ENCODE data around the gene C1QB. TPM values are rescaled to one million over a fixed set of nuclear protein-coding genes. Genes with fewer than 3 reads are reported as not detected.

Gene C1QB
- total and polyA plus RNA-seq, 4 experiments from 2014 or later = 2.1 to 2.9 TPM; not detected in 2

DNA sequence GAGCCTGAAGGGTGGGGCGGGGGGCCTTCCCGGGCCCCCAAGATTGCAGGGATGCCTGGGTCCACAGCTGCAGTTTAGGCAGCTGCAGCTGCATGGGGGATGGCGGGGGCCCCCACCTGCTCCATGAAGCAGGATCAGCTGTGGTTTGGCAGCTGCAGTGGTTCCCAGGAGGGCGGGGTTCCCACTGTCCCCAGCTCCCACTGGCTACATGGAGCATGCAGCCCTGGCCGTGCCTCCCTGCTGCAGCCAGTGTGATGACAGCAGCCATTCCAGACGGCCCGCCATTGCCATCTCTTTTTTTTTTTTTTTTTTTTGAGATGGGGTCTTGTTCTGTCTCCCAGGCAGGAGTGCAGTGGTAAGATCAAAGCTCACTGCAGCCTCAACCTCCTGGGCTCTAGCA is 17.6 kb upstream of the C1QB start:
- intact Hi-C loops (cut with micrococcal nuclease) = no loop called here
- H3K4me3 ChIP-seq (ENCODE audit: low read length in 2 of 2) = no peak overlapping the region
- H3K36me3 ChIP-seq (ENCODE audit: insufficient read depth, low read length) = no peaks in the 10 kb centered on the region
- H3K9me3 ChIP-seq (ENCODE audit: control insufficient read depth in 1 of 2, low read length in 2 of 2) = no peaks in the 10 kb centered on the region
- Mint-ChIP-seq H3K4me1 (no peaks in the 10 kb centered on the region), H3K36me3 (no peaks in the 10 kb centered on the region), H3K4me3 (no peak overlapping the region), H3K27me3 (peaks cover 13 to 23% of the 10 kb centered on the region in 2 donors), H3K9me3 (no peaks in the 10 kb centered on the region), H3K27ac (no peak overlapping the region)
- H3K27ac ChIP-seq (ENCODE audit: low read depth, low read length) = no peak overlapping the region
- H3K4me1 ChIP-seq (ENCODE audit: insufficient read depth, low read length) = no peaks in the 10 kb centered on the region
- ChIA-PET POLR2A (ENCODE audit: partially characterized antibody) (no interaction called here), CTCF (ENCODE audit: partially characterized antibody) (no interaction called here)
- DNase-seq = no peak
- no peaks in the 10 kb centered on the region for H3K27me3 ChIP-seq (ENCODE audit: insufficient read depth, low read length)

DNA sequence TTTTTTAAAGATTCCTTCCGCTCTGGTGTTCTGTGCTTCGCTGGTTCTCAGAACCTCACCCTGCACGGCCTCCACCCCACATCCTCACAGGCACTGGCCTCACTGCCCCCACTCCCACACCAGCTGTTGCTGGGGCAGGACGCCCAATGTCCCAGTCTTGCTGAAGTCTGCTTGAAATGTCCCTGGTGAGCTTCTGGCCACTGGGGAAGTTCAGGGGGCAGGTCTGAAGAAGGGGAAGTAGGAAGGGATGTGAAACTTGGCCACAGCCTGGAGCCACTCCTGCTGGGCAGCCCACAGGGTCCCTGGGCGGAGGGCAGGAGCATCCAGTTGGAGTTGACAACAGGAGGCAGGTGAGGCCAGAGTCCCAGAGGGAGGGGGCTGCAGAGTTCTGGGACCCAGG is 16.7 kb upstream of the C1QB start, which contains the start of gene C1QA:
TSS of gene C1QA (plus strand) at position 276 of the 400 bp plus-strand sequence. CDS start 989 bp downstream, outside the sequence.
- no peak for DNase-seq
- Mint-ChIP-seq H3K4me1 (no peaks in the 10 kb centered on the region), H3K36me3 (no peaks in the 10 kb centered on the region), H3K27ac (no peak within 1 kb of the TSS), H3K4me3 (no peak within 1 kb of the TSS), H3K27me3 (peaks cover 16 to 23% of the 10 kb centered on the region in 2 donors), H3K9me3 (no peaks in the 10 kb centered on the region)
- H3K27me3 ChIP-seq (ENCODE audit: insufficient read depth, low read length) = no peaks in the 10 kb centered on the region
- no peaks in the 10 kb centered on the region for H3K36me3 ChIP-seq (ENCODE audit: insufficient read depth, low read length)
- H3K4me1 ChIP-seq (ENCODE audit: insufficient read depth, low read length) = no peaks in the 10 kb centered on the region
- no peak within 1 kb of the TSS for H3K4me3 ChIP-seq (ENCODE audit: low read length in 2 of 2)
- POLR2A ChIA-PET (ENCODE audit: partially characterized antibody) = no interaction called here
- H3K9me3 ChIP-seq (ENCODE audit: control insufficient read depth in 1 of 2, low read length in 2 of 2) = no peaks in the 10 kb centered on the region
- CTCF ChIA-PET (ENCODE audit: partially characterized antibody) = no interaction called here
- no peak within 1 kb of the TSS for H3K27ac ChIP-seq (ENCODE audit: low read depth, low read length)
- intact Hi-C loops (cut with micrococcal nuclease) = no loop called here

GRCh38 chr1:22636927-22637326 is 16.1 kb upstream of the C1QB start:
- Histone ChIP-seq H3K4me1 (ENCODE audit: insufficient read depth, low read length) (peaks cover 4% of the 10 kb centered on the region), H3K4me3 (ENCODE audit: low read length in 2 of 2) (no peak overlapping the region), H3K27ac (ENCODE audit: low read depth, low read length) (no peak overlapping the region), H3K27me3 (ENCODE audit: insufficient read depth, low read length) (no peaks in the 10 kb centered on the region), H3K36me3 (ENCODE audit: insufficient read depth, low read length) (no peaks in the 10 kb centered on the region), H3K9me3 (ENCODE audit: control insufficient read depth in 1 of 2, low read length in 2 of 2) (no peaks in the 10 kb centered on the region)
- POLR2A ChIA-PET (ENCODE audit: partially characterized antibody) = no interaction called here
- H3K4me3 Mint-ChIP-seq = no peak overlapping the region
- CTCF ChIA-PET (ENCODE audit: partially characterized antibody) = no interaction called here
- no peak for DNase-seq
- intact Hi-C loops (cut with micrococcal nuclease) = no loop called here
- H3K27me3 Mint-ChIP-seq = peaks cover 12 to 21% of the 10 kb centered on the region in 2 donors
- no peaks in the 10 kb centered on the region for H3K9me3 Mint-ChIP-seq
- no peaks in the 10 kb centered on the region for H3K36me3 Mint-ChIP-seq
- H3K4me1 Mint-ChIP-seq = no peaks in the 10 kb centered on the region
- no peak overlapping the region for H3K27ac Mint-ChIP-seq

DNA sequence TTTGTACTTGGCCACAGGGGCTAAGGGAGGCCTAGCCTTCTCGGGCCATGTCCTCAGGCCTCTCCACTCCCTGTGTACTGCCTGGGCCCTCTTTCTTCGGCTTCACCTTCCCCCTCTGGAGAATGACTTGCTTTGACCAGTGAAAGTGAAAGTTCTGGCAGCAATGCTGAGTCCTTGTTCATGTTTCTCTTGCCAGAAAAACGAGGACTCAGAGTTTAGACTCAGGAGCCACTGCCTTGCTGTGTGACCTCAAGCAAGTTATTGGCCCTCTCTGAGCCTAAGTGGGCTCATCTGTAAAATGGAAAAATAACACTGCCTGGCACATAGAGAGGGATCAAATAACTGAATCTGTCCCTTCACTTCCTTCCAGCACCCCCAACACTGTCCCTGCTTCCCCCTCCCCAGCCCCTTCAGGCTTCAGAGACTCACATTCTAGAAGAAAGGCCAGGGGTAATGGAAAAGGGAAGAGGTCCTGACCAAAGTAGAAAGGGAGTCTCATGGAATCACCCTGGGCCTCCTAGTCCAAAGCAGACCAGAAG is 15.1 kb upstream of the C1QB start:
- no peak overlapping the region for H3K4me3 Mint-ChIP-seq
- H3K4me1 Mint-ChIP-seq = no peaks in the 10 kb centered on the region
- no peak for DNase-seq
- Histone ChIP-seq H3K27ac (ENCODE audit: low read depth, low read length) (no peak overlapping the region), H3K4me3 (ENCODE audit: low read length in 2 of 2) (no peak overlapping the region), H3K9me3 (ENCODE audit: control insufficient read depth in 1 of 2, low read length in 2 of 2) (no peaks in the 10 kb centered on the region), H3K36me3 (ENCODE audit: insufficient read depth, low read length) (no peaks in the 10 kb centered on the region), H3K4me1 (ENCODE audit: insufficient read depth, low read length) (peaks cover 5% of the 10 kb centered on the region), H3K27me3 (ENCODE audit: insufficient read depth, low read length) (peaks cover 5% of the 10 kb centered on the region)
- H3K27ac Mint-ChIP-seq = no peak overlapping the region
- H3K36me3 Mint-ChIP-seq = no peaks in the 10 kb centered on the region
- CTCF ChIA-PET (ENCODE audit: partially characterized antibody) = no interaction called here
- POLR2A ChIA-PET (ENCODE audit: partially characterized antibody) = no interaction called here
- peaks cover 12 to 22% of the 10 kb centered on the region in 2 donors for H3K27me3 Mint-ChIP-seq
- H3K9me3 Mint-ChIP-seq = no peaks in the 10 kb centered on the region
- intact Hi-C loops (cut with micrococcal nuclease) = no loop called here

DNA sequence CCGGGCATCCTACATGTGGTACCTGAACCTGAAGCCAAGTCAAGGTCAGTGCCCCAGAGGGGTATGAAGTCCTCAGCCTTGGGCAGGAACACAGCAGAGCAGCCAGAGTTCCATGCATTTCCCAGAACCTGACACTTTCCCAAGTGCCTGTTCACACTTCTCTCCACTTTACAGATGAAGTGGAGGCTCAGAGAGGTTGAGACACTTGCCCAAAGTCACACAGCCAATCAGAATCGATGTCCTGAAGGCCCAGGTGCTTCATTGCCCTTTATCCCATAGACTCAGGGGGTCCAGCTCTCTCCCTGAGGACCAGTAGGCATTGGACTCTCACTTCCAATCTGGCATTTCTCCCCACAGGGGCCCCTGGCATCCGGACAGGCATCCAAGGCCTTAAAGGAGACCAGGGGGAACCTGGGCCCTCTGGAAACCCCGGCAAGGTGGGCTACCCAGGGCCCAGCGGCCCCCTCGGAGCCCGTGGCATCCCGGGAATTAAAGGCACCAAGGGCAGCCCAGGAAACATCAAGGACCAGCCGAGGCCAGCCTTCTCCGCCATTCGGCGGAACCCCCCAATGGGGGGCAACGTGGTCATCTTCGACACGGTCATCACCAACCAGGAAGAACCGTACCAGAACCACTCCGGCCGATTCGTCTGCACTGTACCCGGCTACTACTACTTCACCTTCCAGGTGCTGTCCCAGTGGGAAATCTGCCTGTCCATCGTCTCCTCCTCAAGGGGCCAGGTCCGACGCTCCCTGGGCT is 14.4 kb upstream of the C1QB start:
- Mint-ChIP-seq H3K27ac (no peak overlapping the region), H3K36me3 (no peaks in the 10 kb centered on the region), H3K9me3 (no peaks in the 10 kb centered on the region), H3K27me3 (peaks cover 12 to 23% of the 10 kb centered on the region in 2 donors), H3K4me1 (no peaks in the 10 kb centered on the region), H3K4me3 (no peak overlapping the region)
- H3K27ac ChIP-seq (ENCODE audit: low read depth, low read length) = no peak overlapping the region
- peaks cover 5% of the 10 kb centered on the region for H3K27me3 ChIP-seq (ENCODE audit: insufficient read depth, low read length)
- no peaks in the 10 kb centered on the region for H3K36me3 ChIP-seq (ENCODE audit: insufficient read depth, low read length)
- no peak overlapping the region for H3K4me3 ChIP-seq (ENCODE audit: low read length in 2 of 2)
- CTCF ChIA-PET (ENCODE audit: partially characterized antibody) = no interaction called here
- POLR2A ChIA-PET (ENCODE audit: partially characterized antibody) = no interaction called here
- H3K9me3 ChIP-seq (ENCODE audit: control insufficient read depth in 1 of 2, low read length in 2 of 2) = no peaks in the 10 kb centered on the region
- H3K4me1 ChIP-seq (ENCODE audit: insufficient read depth, low read length) = peaks cover 5% of the 10 kb centered on the region
- intact Hi-C loops (cut with micrococcal nuclease) = no loop called here
- no peak for DNase-seq

GRCh38 chr1:22639286-22639685 is 13.8 kb upstream of the C1QB start:
- Mint-ChIP-seq H3K36me3 (no peaks in the 10 kb centered on the region), H3K27me3 (peaks cover 12 to 23% of the 10 kb centered on the region in 2 donors), H3K9me3 (no peaks in the 10 kb centered on the region), H3K4me3 (no peak overlapping the region), H3K27ac (no peak overlapping the region), H3K4me1 (no peaks in the 10 kb centered on the region)
- Histone ChIP-seq H3K4me3 (ENCODE audit: low read length in 2 of 2) (no peak overlapping the region), H3K9me3 (ENCODE audit: control insufficient read depth in 1 of 2, low read length in 2 of 2) (no peaks in the 10 kb centered on the region), H3K27ac (ENCODE audit: low read depth, low read length) (no peak overlapping the region), H3K4me1 (ENCODE audit: insufficient read depth, low read length) (peaks cover 5% of the 10 kb centered on the region), H3K27me3 (ENCODE audit: insufficient read depth, low read length) (peaks cover 5% of the 10 kb centered on the region), H3K36me3 (ENCODE audit: insufficient read depth, low read length) (no peaks in the 10 kb centered on the region)
- intact Hi-C loops (cut with micrococcal nuclease) = no loop called here
- no peak for DNase-seq
- POLR2A ChIA-PET (ENCODE audit: partially characterized antibody) = no interaction called here
- CTCF ChIA-PET (ENCODE audit: partially characterized antibody) = interaction anchor here (0.7 kb wide), 1 partner anchor 225 kb away, joined by 3 read pairs; no protein-coding TSS in a partner anchor

- Mint-ChIP-seq H3K27ac (no peak overlapping the region), H3K9me3 (no peaks in the 10 kb centered on the region), H3K4me3 (no peak overlapping the region), H3K27me3 (peaks cover 8 to 26% of the 10 kb centered on the region in 2 donors), H3K4me1 (no peaks in the 10 kb centered on the region), H3K36me3 (no peaks in the 10 kb centered on the region)
- ChIA-PET CTCF (ENCODE audit: partially characterized antibody) (interaction anchor here (0.6 to 2.5 kb wide), 6 partner anchors 8 to 578 kb away, joined by 3 to 9 read pairs (median 4); no protein-coding TSS in a partner anchor), POLR2A (ENCODE audit: partially characterized antibody) (no interaction called here)
- intact Hi-C loops (cut with micrococcal nuclease) = loop anchor here (5.0 kb wide), 1 partner anchor 509 kb away; no protein-coding TSS in a partner anchor
- peaks cover 5% of the 10 kb centered on the region for H3K4me1 ChIP-seq (ENCODE audit: insufficient read depth, low read length)
- H3K36me3 ChIP-seq (ENCODE audit: insufficient read depth, low read length) = no peaks in the 10 kb centered on the region
- H3K27ac ChIP-seq (ENCODE audit: low read depth, low read length) = no peak overlapping the region
- peaks cover 5% of the 10 kb centered on the region for H3K27me3 ChIP-seq (ENCODE audit: insufficient read depth, low read length)
- H3K9me3 ChIP-seq (ENCODE audit: control insufficient read depth in 1 of 2, low read length in 2 of 2) = no peaks in the 10 kb centered on the region
- no peak for DNase-seq
- no peak overlapping the region for H3K4me3 ChIP-seq (ENCODE audit: low read length in 2 of 2)
Observed at GRCh38 chr1:22641247-22641646, 11.8 kb upstream of the C1QB start.

Measured in CD4-positive, alpha-beta memory T cell (primary cell).